ENCODE measurements around the gene TEX54. TPM values are rescaled to one million over a fixed set of nuclear protein-coding genes. Genes with fewer than 3 reads are reported as not detected.
"Not testable (repeated sequence)": the region's sequence is repeated elsewhere in the genome, so short reads cannot be mapped to it uniquely, and the experiment has no call there.

Gene TEX54
- polyA plus RNA-seq, 1 donor = not detected

DNA sequence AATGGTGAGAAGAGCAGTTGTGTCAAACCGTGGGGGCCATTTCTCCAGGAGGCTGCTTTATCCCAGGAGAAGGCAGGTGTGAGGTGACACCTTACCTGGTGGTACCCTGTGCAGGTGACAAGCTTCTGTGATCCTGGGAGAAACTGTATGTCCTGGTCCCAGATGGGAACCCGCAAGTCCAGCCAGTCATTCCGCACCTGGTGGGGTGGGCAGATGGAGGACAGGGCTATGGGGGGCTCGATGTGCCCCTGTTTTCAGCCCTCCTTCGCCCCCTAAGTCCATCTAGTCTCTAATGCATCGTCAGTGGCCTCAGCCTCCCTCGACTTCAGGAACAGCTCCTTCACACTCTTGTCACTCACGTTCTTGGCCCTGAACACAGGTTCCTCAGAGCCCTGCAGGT is 2.7 kb upstream of the TEX54 start:
- no peak for DNase-seq (ENCODE audit: low read depth)

- DNase-seq (ENCODE audit: low read depth) = peak; percentile 93
Measured at GRCh38 chr11:62831520-62832335, 913 bp downstream of the TEX54 start, which contains the start of gene STX5. TSS of gene STX5 (minus strand) at chr11:62832051. CDS start at chr11:62831243, 808 bp downstream.

GRCh38 chr11:62830904-62831519 is 1.6 kb downstream of the TEX54 start:
- DNase-seq (ENCODE audit: low read depth) = no peak

DNA sequence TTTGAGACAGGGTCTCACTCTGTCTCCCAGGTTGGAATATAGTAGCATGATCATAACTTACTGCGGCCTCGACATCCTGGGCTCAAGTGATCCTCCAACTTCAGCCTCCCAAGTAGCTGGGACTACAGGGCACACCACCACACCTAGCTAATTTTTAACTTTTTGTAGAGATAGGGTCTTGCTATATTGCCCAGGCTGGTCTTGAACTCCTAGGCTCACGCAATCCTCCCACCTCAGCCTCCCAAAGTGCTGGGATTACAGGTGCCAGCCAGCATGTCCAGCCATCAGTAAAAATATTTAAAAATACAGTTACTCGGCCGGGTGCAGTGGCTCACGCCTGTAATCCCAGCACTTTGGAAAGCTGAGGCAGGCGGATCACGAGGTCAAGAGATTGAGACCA is 4.5 kb downstream of the TEX54 start:
- DNase-seq (ENCODE audit: low read depth) = not testable (repeated sequence)

DNA sequence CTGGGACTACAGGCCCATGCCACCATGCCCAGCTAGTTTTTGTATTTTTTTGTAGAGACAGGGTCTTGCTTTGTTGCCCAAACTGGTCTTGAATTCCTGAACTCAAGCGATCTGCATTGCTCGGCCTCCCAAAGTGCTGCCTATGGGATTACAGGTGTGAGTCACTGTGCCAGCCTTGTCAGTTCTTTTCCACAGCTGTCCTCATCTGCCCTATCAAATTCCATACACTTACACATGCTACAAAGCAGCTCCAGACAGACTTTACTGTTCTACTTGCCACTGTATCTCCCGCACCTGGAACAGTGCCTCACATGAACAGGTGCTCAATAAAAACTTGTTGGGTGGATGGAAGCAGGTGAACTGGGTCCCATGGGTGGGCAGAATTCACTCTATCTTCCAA is 9.0 kb downstream of the TEX54 start:
- DNase-seq (ENCODE audit: low read depth) = no peak

DNA sequence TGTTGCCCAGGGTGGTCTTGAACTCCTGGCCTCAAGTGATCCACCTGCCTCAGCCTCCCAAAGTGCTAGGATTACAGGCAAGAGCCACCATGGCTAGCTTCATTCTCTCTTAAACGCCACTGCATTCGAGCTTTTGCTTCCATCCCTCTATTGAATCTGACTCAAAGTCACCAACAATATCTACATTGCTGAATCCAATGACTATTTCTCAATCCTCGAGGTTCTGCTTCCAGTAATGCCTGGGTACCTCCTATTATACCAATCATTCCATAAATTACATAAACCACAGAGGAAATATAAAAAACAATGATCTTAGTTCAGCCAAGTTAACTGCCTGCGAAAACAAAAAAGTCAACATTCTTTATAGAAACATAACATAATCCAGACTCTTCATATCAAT is 15.5 kb downstream of the TEX54 start:
- no peak for DNase-seq (ENCODE audit: low read depth)

- no peak for DNase-seq (ENCODE audit: low read depth)
Measured at GRCh38 chr11:62816557-62816956, 16.1 kb downstream of the TEX54 start.

- no peak for DNase-seq (ENCODE audit: low read depth)
Measured at GRCh38 chr11:62811659-62812058, 21.0 kb downstream of the TEX54 start.

- no peak for DNase-seq (ENCODE audit: low read depth)
Measured at GRCh38 chr11:62810748-62811147, 21.9 kb downstream of the TEX54 start.

DNA sequence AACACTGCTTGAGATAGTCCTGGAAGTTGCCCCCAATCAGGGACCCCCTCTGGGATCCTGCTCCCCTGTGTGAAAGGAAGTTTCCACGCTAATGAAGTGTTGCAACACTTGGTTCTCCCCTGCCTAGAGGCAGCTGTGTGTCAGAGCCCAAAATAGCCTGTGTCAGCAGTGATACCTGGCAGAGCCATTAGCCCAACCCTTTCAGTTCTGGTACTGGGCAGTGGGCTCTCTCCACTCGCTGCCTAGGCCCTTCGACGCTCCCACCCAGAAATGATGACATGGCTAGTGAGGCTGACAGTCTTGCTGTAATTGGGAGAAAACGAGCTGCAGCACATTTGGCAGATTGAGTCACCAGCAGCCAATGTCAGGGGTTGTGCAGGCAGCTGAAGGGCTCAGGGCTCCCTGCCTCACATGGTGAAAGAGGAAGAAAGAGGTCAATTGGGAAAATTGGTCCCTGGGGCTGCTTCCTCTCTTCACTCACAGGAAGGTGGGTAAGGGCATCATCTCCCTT is 26.0 kb downstream of the TEX54 start:
- DNase-seq (ENCODE audit: low read depth) = no peak

GRCh38 chr11:62805961-62806441 is 26.6 kb downstream of the TEX54 start:
- DNase-seq (ENCODE audit: low read depth) = no peak

DNA sequence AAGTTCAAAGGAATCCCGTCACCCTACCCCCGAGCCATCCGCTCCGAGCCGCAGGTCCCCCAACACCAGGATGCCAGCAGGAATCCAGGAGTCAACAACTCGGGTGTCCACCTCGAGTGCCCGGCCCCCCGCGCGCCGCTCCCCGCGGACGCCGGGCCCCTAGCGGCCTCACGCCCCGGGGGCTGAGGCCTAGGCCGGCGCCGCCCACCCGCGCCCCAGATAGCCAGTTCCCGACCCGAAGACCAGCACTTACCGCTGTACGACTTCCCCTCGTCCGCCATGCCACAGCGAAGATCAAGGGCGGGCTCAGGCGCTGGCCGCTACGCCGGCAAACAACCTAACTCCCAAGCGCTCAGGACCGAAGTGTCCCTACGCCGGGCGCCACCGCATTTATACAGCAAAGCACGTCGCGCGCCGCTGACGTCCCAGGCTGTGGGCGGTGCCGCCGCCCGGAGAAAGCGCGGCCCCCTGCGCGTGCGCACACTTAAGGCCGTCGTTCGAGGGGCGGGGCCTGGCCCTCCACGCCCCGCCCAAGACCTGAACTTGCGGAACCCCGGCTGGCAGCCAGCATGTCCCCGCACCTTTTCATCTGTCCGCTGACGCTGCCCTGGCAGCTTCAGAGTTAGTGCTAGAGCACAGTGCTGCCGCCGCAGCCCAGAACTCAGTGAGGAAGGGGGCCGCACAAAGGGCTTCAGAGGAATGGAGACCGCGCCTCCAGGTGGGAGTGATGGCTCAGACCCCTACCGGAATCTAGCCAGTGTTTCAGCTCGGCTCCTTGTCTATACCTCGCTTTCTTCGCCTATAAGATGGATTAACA is 27.4 kb downstream of the TEX54 start, which contains the start of gene NXF1:
NXF1 (minus strand) TSS at position 365 of the 817 bp plus-strand sequence; CDS start at position 281, 84 bp downstream.
- peak; percentile 81 for DNase-seq (ENCODE audit: low read depth)

DNA sequence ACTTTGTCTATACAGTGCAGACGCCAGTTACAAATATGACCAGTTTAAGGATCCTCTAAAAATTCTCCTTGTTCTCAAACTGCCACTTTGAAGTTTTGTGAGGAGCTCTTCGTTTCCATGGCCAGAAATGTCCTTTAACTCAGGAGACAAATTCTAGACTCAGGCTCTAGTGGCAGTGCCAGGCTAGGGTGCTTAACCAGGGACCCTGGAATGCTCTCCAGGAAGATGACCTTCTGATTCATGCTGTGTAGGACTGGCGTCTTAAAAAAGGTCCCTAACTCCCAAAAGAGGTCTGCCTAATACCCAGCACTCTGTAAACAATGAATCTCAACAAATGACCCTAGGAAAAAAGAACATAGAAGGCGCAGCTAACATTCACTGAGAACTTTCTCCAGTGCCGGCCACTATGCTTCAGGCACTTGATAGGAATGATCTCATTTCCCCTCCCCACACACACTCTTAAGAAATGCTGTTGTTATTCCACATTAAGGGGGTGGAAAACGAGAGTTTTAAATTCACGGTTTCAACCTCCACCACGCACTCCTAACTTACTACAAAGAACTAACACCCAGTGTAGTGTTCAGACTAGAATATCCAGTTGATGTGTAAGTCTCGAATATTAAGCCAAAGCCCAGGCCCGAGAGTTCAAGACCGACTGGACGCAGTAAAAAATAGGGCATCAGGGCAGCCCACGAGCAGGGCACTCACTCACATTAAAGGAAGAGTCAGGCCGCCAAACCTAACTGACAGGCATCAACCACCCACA is 28.1 kb downstream of the TEX54 start:
- DNase-seq (ENCODE audit: low read depth) = no peak

DNA sequence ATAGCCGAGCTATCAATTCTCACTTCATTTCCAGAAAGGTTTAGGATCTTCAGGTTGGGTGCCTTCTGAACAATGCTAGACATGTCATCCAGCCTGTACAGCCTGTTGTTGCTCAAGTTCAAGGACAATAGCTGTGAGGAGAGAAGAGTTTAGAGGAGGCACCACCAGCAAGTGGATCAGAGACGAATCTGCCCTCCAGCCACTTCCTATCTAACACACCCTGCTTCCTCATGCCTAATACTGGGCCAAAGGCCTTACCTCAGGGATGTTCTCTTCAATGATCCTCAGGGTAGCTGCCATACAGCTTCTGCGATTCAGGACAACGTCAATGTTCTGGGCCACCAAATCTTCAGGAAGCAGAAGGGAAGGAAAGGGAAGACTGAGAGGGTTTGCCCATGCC is 31.6 kb downstream of the TEX54 start:
- DNase-seq (ENCODE audit: low read depth) = no peak

DNA sequence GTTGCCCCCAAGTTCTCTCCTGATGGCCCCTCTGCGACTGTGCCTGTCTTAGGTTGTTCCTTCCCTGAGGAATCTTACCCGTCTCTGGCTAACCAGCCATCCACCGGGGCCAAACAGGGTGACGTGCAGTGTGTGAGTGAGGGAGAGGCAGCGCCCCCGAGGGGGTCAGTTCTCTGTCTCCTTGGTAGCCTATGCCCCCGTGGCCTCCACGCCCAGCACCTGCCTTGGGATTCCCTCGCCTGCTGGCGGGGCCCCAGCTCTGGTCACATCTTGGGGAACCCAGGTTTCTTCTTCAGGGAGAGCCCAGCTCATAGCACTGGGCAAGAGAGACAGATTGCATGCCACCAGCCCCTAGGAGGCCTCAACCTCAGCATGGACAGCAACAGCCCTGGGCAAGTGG is 33.2 kb downstream of the TEX54 start:
- DNase-seq (ENCODE audit: low read depth) = no peak

DNA sequence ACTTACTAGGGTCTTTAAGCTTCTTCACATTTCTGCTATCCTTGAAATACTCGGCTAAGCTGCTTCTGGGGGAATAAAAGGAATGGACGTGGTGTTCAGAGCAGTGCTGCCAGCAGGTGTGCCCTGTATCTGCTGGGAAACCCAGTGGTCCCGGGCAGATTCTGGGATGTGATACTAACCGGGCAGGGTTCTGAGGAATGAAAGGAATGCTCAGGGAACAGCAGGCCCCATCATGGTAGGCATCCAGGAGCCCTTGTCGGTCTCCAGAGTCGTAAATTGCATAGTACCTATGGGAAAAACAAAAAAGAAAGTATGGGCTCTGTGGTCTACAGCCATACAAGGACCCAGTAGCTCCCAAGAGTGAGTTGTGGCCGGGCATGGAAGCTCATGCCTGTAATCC is 36.4 kb downstream of the TEX54 start:
- no peak for DNase-seq (ENCODE audit: low read depth)

GRCh38 chr11:62794201-62794775 is 38.4 kb downstream of the TEX54 start:
- no peak for DNase-seq (ENCODE audit: low read depth)

- DNase-seq (ENCODE audit: low read depth) = no peak
Measured at GRCh38 chr11:62792202-62792575, 40.5 kb downstream of the TEX54 start.

DNA sequence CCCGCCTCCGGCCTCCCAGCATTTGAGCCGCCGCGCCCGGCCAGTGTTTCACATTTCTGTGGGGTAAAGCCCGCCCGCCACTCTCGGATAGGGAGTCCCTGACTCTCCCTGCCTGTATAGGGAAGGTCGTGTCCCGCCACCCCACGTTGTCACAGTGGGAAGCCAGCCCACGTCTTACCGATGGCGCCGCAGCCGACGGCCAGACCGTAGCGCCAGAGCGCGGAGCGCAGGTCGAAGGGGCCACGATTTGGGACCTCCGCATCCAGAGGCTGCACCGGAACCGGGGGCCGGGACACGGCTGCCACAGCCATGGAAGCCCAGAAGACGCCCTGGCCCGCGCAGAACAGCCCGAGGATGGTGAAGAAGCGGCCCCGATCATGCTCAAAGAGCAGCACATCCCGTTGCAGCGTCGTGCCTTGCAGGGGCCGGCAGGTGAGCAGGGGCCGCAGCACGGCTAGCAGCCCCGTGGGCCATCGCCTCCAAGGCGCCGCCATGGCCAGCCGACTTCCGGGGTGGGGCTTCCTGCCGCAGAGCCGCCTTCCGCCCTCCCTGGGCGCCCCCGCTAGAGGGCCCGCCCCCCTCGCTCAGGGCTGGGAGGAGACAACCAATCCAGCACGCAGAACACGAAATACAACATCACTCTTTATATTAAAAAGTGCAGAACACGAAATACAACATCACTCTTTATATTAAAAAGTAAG is 41.0 kb downstream of the TEX54 start, which contains the start of gene TMEM223:
TMEM223 (minus strand) TSS at position 506 of the 701 bp plus-strand sequence; CDS start at position 494, 12 bp downstream.
- no peak for DNase-seq (ENCODE audit: low read depth)

GRCh38 chr11:62789576-62789975 is 43.1 kb downstream of the TEX54 start:
- DNase-seq (ENCODE audit: low read depth) = no peak
